Stimulated activated CD4-positive, alpha-beta T cell treated with anti-CD3 and anti-CD28 coated beads, Interleukin-4, amount 100 ng/mL, for 24 hours (primary cell): Measurements from ENCODE around the gene CEMIP2.

Source experiments
- DNase-seq: peaks from one replicate; pipeline ENCODE4 v3.0.0-alpha.2; 2020

CEMIP2 gene

DNA sequence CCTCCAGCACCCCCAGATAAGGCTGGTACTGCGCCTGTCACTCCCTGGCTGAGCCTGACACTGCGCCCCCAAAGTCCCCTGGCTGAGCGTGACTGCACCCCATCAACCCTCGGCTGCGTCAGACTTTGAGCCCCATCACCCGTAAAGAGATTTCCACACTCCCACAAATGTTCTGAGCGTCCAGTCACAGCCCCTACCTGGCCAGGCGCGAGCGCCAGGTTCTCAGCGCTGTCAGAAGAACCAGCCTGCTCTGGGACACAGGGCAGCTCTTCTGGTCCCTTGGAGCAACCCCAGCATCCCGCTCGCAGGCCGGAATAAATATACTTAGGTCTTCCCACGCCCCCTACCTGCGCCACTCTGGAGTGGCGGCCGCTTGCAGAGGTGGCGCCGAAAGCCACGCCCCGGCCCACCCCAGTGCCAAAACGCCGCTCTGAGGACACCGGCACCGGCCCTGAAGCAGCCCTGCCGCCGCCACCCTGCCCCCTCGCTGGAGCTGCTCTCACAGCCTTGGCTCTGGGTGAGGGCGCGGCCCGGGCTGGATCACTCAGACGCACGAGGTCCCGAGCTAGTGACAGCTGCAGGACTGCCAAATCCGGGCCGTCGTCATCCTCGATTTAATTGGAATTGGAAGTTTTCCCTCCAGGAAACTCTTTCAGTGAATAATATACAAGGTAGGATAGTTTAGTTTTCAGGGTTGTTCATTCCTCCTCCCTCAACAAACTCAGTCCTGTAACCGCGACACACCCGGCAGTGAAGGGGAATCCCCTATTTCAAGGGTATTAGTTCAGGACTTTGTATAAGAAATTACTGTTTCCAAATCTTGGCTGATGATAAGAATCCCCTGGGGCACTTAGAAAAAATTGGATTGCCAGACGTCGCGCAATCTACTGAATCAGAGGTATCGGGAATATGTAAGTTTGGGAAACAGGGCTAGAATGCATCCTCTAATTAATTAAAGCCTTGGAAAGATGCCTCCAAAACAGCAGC, 1.2 kb upstream of the CEMIP2 start:
- peak; percentile 61 for DNase-seq

- no peak for DNase-seq
Observed at GRCh38 chr9:71767776-71768321, 464 bp downstream of the CEMIP2 start.

GRCh38 chr9:71767163-71767775, 1.0 kb downstream of the CEMIP2 start:
- no peak for DNase-seq

DNA sequence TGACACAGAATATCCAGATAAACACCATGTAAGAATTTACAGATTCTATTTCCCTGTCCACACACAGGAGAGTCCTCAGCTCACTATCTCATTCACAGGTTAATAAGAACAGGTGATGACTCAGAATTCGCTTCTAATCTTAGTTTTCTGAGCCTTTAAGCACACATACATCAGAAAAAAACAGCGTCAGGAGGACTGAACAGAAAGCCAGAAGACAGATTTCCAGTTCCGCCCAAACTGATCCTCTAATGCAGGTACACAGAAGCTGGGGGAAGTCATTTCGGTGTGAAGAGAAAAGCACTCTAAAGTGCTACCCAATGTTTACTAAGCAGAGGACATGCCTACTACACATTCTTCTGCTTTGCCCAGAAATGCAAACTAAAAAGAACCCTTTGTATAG, 1.6 kb downstream of the CEMIP2 start:
- DNase-seq: peak; percentile 46

GRCh38 chr9:71765693-71766092, 2.6 kb downstream of the CEMIP2 start:
- DNase-seq: no peak

DNA sequence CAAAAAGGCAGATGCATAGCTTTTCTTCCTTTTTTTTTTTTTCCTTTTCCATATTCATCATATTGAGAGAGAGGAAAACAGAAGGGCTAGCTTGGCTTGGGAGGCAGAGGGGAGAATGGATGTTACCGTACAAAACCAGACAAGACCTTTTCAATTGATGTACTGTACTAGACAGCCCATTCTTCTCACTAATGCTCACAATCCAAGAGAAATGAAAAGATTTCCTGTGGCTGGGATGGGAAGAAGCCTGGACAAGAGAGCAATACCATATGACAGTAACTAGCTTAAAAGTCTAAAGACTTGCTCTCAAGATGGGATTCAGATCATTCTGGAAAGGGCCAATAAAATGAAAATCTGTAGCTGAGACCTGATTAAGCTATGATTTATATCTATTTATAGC, 3.4 kb downstream of the CEMIP2 start:
- no peak for DNase-seq

GRCh38 chr9:71764463-71764862, 3.9 kb downstream of the CEMIP2 start:
- DNase-seq: no peak

GRCh38 chr9:71763832-71764231, 4.5 kb downstream of the CEMIP2 start:
- DNase-seq: no peak

- no peak for DNase-seq
Observed at GRCh38 chr9:71762900-71763653, 5.2 kb downstream of the CEMIP2 start.

- no peak for DNase-seq
Observed at GRCh38 chr9:71761938-71762353, 6.4 kb downstream of the CEMIP2 start.

GRCh38 chr9:71760901-71761300, 7.4 kb downstream of the CEMIP2 start:
- DNase-seq: no peak

DNA sequence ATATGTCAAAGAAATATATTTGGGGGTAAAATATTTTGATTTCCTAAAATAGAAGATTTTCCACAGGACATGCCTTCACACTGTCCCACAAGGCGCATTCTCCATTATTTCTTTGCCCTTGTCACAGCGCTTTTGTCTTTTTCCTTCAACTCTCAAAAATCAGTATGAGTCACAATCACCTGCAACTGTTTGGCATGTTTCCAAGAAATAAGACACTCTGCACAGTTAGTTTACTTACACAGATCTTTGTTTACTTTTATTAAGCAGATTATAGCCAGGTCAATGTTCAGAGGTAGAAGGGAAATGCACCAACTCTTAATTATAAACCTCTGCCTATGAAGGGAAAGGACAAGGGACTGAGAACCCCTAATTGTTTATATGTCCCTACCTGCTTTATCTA, 9.5 kb downstream of the CEMIP2 start:
- no peak for DNase-seq

GRCh38 chr9:71758277-71758676, 10.0 kb downstream of the CEMIP2 start:
- no peak for DNase-seq

DNA sequence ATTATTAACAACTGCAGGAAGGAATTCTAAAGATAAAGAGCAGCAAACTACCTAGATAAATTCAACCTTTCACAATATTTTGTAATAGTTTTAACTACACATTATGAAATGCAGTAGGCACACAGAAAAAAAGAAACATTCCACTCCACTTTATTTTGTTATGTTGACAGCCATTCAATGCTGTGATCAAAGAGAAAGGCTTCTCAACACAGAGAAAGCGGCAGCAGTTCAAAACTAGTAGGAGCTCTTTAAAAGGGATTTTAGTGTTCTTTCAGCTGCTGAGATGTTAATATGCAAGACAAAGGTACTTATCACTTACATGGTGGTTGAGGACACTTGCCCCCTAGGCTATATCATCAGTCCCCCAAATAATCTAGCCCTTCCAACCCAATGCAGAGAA, 11.6 kb downstream of the CEMIP2 start:
- DNase-seq: no peak

DNA sequence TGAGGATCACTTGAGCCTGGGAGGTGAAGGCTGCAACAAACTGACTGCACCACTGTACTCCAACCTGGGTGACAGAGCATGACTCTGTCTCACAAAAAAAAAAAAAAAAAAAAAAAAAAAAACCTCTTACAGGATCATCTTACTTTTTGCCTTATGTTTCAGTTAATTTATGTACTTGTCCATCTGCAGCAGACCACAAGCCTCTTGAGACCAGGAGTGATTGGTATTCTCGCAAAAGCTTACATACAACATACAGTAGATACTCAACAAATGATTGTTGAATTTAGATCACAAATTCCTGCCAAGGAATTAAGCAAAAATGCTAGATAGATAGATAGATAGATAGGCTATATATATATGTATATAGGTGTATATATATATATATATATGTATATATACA, 12.4 kb downstream of the CEMIP2 start:
- no peak for DNase-seq

GRCh38 chr9:71755230-71755629, 13.1 kb downstream of the CEMIP2 start:
- no peak for DNase-seq

GRCh38 chr9:71754151-71754550, 14.2 kb downstream of the CEMIP2 start:
- no peak for DNase-seq

- DNase-seq: no peak
Observed at GRCh38 chr9:71752928-71753327, 15.4 kb downstream of the CEMIP2 start.

- no peak for DNase-seq
Observed at GRCh38 chr9:71752352-71752751, 16.0 kb downstream of the CEMIP2 start.

DNA sequence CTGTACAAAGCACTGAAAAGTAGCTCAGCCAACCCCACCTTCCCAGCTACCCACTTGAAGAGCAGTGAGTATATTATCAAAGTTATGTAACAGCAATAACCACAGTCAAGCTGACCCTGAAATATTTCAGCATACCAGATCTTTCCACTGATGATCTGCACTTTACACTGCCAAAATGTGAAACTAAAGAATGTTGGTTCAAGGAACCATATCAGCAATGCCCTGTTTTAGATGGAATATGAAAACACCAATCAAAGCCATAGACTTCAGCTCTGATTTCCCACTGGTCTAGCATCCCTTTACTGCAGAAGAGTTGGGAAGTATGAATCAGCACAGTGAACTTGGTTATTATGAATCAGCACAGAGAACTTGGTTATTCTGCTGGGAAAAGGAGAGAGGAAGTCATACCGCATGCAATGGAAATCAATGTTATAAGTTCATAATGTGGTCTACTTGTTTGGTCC, 20.0 kb downstream of the CEMIP2 start:
- DNase-seq: no peak

DNA sequence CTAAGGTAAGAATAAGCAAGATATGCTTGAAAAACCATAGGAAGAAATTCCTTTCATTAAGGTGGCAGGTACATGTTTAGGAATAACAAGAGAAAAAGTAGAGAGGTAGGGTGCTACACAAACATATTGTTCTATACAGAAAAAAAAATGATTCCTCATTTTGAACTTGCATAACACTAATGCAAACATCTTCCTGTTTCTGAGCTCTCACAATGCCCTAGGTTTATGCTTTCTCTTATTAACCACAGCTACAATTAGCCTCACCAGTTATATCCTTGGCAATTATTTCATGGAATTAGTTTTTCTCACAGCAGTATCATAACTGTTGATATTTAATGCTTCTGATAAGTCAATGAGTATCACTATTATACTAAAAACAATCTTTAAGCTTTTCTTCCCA, 20.7 kb downstream of the CEMIP2 start:
- DNase-seq: no peak

- DNase-seq: no peak
Observed at GRCh38 chr9:71746758-71747125, 21.6 kb downstream of the CEMIP2 start.
